D721Med (cell line): ENCODE measurements around the gene CDT1.

Experiments used
- DNase-seq: peaks from one replicate; pipeline ENCODE4 v3.0.0; 2011; ENCODE audit warnings: low spot score; ENCODE audit not compliant: insufficient read length
- FAIRE-seq: peaks from 2 replicates; lab custom pipeline; 2011; peaks lifted over from hg19 to GRCh38; lab: Jason Lieb, UNC
- TF ChIP-seq, protein P1 (sequence below): IDR thresholded peaks from 2 replicates; pipeline ENCODE4 v1.5.1; 2012; ENCODE audit warnings: mild to moderate bottlenecking, control low read depth; ENCODE audit not compliant: insufficient read depth; ENCODE audit errors: missing control alignments

The CDT1 gene

DNA sequence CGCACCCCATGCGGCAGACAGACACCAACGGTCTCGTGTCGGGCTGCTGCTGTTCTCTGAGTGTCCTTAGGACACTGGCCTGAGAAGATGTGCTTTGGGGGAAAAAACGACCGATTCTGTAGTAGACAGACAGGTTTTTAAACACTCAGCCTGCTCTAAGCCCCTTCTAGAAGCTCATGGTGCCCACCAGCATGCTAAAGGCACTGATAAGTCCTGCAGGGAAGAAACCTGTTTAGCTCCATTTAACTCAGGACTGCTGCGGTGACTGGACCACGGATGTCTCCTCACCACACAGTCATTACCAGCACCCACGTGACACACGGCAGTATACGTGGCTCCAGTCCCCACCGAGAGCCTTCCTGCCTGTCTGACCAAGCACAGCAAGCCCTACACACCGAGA, 27.2 kb downstream of the CDT1 start:
- TF ChIP-seq, protein P1, sequence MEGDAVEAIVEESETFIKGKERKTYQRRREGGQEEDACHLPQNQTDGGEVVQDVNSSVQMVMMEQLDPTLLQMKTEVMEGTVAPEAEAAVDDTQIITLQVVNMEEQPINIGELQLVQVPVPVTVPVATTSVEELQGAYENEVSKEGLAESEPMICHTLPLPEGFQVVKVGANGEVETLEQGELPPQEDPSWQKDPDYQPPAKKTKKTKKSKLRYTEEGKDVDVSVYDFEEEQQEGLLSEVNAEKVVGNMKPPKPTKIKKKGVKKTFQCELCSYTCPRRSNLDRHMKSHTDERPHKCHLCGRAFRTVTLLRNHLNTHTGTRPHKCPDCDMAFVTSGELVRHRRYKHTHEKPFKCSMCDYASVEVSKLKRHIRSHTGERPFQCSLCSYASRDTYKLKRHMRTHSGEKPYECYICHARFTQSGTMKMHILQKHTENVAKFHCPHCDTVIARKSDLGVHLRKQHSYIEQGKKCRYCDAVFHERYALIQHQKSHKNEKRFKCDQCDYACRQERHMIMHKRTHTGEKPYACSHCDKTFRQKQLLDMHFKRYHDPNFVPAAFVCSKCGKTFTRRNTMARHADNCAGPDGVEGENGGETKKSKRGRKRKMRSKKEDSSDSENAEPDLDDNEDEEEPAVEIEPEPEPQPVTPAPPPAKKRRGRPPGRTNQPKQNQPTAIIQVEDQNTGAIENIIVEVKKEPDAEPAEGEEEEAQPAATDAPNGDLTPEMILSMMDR, result no peak
- FAIRE-seq, result no peak
- DNase-seq, result no peak

DNA sequence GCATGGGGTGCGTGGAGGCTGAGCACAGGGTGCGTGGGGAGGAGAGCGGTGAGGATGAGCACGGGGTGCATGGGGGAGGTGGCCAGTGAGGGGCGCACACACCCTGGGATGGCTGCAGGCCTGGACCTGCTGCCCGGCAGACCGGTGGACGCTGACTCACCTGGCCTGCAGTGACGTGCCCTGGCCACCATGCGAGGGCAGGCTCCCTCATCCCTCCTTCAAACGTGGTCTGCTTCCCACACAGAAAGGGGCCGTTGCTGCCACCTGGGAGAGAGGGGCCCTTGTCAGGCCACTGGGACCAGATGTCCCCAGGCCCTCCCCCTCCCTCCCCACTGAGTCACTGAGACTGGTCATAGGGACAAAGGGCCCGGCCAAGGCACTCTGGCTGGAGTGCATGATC, 28.2 kb downstream of the CDT1 start:
- DNase-seq, result no peak
- FAIRE-seq, result no peak
- TF ChIP-seq, protein P1, result no peak

DNA sequence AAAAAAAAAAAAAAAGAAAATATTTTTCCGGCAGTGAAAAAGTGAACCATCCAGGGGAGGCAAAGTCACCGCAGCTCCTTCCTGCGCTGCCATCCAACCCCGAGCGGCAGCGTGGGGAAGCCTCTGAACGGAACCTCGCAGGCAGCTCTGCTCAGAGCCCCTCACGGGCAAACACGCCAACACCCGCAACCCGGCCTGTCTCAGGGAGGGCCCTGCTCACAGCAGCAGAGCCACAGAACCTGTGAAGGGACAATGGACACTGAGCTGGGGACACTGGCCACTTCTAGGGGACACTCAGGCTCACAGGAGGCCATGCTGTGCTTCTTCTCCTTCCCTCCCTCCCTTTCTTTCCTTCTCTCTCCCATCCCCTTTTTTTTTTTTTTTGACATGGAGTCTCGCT, 29.5 kb downstream of the CDT1 start:
- FAIRE-seq, result no peak
- TF ChIP-seq, protein P1, result no peak

DNA sequence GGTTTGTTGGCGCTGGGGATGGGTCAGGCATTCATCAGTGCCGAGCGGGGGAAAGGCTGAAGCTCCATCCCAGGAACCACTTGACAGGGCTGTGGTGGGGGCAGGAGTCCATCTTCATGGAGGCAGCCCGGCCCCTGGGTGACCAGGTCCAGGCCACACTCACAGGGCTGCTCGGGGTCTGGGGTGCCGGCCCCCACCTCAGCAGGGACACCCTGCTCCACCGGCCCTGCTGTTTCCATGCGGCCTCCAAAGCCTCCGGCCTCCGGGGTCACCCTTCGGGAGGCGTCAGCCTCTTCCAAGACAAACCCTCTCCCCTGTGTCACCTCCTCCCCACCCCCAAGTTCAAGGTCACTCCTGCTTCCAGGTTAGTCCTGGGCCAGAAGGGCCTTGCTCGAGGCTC, 31.1 kb downstream of the CDT1 start:
- DNase-seq, result no peak
- TF ChIP-seq, protein P1, result no peak
- no peak for FAIRE-seq

More for the DNA sequence above, 29.5 kb downstream of the CDT1 start:
- DNase-seq, result no peak

DNA sequence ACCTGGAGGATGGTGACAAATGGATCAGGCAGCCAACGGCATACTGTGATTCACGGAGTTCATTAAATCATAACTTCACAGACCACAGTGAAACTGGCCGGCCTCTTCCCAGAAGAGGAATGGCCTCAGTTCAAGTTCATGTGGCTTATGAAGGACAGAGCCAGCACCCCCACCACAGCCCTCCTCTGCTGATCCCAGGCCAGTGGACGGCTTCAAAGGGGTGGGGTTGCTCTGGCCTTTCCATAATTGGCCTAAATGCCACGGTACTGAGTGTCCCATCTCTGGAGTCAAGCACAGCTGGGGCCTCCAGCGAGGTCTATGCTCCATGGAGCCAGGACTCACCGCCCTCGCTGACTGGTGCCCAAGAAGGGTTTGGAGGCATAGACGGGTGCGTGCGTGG, 31.8 kb downstream of the CDT1 start:
- no peak for FAIRE-seq

DNA sequence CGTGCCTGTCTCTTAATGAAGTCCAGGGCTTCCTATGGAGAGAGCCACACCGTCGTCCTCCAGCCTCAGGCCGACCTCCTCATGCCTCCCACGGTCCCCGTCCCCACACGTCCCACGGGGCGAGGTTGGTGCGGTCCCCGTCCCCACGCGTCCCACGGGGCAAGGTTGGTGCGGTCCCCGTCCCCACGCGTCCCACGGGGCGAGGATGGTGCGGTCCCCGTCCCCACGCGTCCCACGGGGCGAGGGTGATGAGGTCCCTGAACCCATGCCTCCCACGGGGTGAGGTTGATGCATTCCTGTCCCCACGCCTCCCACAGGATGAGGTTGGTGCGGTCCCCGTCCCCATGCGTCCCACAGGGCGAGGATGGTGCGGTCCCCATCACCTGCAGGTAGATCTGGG, 32.2 kb downstream of the CDT1 start:
- TF ChIP-seq, protein P1, result no peak
- no peak for DNase-seq
- FAIRE-seq, result no peak

More for the DNA sequence above, 31.8 kb downstream of the CDT1 start:
- TF ChIP-seq, protein P1, result no peak
- DNase-seq, result no peak

DNA sequence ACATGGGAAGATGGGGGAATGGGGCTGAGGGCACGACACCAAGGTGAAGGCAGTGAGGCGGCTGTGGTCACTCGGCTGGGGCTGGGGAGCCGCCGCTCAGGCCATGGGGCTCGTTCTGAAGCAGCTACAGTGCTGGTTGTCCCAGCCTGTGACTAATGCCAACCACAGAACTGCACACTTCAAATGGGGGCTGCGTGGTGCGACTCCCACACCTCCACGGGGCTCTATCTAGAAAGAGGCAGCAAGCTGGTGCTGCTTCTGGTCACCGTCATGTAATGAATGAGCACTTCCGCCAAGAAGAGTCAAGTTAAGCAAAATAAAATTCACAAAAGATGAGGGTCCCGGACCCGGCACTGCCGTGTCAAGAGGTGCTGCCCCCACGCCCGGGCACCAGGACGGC, 33.2 kb downstream of the CDT1 start:
- TF ChIP-seq, protein P1, result no peak
- no peak for DNase-seq
- no peak for FAIRE-seq
